GM10847 (cell line): Measurements from ENCODE around the gene EGLN3.

Experiments used
- POLR2A ChIP-seq: IDR thresholded peaks from 2 replicates; pipeline ENCODE4 v1.6.1; 2011; ENCODE audit not compliant: insufficient read length; ENCODE audit errors: extremely low read depth

The EGLN3 gene

GRCh38 chr14:33968722-33969121 lies 17.8 kb upstream of the EGLN3 start:
- no peak for TF ChIP-seq POLR2A

GRCh38 chr14:33967138-33967537 lies 16.3 kb upstream of the EGLN3 start:
- TF ChIP-seq POLR2A = no peak

DNA sequence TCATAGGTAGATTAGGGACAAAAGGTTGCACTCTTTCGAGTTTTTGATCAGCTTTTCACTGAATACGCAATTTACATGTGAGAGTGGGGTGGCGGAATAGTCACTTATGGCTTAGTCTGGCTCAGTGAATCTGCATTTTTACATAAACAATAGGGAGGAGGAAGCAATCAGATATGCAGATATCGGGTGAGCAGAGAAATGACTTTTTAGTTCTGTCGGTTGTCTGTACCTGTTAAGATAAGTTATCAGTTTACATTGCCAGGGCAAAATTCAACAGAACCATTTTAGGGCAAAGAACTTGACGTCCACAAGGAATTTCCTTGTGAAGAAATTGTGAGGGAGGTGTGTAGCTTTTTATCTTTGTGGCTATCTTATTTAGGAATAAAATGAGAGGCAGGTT lies 15.4 kb upstream of the EGLN3 start:
- no peak for TF ChIP-seq POLR2A

DNA sequence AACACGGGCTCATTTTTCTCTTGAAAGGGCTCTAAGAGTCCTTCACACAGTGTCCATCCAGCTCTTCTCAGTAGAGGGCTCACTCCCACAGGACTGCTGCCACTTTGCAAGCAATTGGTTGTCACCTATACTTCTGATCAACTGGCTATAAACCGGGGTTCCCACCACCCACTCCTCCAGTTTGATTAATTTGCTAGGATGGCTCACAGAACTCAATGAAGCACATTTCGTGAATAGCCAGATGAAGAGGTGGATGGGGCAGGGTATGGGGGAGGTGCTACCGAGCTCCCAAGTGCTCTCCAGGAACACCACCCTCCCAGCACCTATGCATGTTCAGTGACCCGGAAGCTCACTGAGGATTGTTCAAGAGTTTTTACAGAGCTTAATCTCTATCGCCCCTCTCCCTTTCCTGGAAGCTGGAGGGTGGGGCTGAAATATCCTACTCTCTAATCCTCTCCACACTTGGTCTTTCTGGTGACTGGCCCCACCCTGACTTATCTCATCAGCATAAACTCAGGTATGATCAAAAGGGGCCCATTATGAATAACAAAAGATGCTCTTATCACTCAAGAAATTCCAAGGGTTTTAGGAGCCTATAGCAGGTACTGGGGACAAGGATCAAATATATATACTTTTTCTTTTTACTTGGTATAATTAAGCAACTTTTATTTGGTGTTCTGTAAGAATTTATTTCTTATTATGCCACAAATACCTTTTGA lies 13.9 kb upstream of the EGLN3 start:
- TF ChIP-seq POLR2A = no peak

DNA sequence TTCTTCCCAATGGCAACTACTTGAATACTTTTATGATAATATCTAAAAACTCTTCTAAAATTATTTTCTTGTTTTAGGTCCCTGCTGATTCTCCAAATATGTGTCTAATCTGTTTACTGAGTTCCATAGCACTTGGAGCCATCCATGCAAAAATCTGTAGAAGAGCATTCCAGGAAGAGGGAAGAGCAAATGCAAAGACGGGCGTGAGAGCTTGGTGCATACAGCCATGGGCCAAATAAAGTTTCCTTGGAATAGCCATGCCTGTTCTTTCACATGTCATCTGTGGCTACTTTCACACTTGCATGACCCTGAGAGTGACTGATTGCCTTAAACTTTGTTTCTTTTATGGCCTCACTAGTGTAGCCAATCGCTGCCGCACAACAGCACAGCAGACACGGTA lies 13.0 kb upstream of the EGLN3 start:
- no peak for TF ChIP-seq POLR2A

GRCh38 chr14:33962016-33962415 lies 11.1 kb upstream of the EGLN3 start:
- TF ChIP-seq POLR2A = no peak

GRCh38 chr14:33959692-33960151 lies 8.8 kb upstream of the EGLN3 start:
- TF ChIP-seq POLR2A = no peak

DNA sequence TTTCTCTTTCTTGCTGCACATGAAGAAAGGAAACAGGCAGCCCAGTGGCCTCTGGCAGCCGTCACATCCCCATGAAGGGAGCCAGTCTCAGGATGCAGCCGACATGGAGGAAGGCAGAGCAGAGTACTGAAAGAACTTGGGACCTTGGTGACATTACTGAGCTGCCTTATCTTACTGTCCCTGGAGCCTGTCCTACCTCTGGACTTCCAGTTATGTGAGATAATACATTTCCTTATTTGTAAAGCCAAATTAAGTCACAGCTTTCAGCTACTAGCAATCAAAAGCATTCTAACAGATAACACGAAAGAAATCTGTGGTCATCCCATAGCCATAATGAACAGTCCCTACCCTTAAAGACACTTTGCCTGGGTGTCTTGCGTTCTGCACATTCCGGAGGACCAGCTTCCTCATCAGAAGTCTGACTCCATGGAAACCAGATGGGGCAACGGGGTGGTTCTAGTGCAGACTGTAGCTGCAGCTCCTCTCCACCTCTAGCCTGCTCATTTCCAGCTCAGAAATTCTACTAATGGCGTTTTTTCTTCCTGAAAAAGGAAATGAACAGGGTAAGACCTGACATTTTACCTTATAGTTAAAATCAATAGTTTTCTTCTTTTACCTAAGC lies 7.8 kb upstream of the EGLN3 start:
- TF ChIP-seq POLR2A = no peak

DNA sequence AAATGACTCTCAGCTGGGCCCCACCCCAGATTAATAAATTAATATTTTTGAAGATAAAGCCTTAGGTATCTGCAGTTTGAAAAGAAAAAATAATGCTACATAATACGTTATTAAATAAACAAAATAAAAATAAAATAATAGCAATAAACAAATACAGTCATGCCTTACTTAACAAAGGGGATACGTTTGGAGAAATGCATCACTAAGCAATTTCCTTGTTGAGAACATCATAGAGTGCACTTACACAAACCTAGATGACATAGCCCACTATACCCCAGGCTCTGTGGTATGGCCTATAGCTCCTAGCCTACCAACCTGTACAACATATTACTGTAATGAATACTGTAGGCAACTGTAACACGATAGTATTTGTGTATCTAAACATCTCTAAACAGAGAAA lies 7.1 kb upstream of the EGLN3 start:
- no peak for TF ChIP-seq POLR2A

DNA sequence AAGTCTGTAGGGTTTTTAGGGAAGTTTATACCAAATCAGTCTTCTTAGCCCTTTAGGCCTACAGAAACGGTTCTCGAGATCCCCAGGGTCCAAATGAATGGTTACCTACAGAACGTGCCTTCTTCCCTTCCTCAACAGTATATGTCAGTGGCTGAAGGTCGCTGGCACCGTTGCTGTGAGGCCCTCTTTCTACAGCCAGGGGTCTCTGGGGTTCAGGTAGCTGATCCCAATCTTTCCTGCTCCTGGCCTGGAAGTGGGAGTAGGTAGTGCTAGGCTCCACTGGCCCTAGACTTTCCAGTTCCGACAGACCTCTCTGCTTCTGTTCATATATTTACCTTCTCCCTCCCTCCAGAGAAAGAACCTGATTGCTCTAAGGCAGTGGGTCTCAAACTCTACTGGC lies 6.4 kb upstream of the EGLN3 start:
- TF ChIP-seq POLR2A = no peak

GRCh38 chr14:33956640-33957039 lies 5.8 kb upstream of the EGLN3 start:
- TF ChIP-seq POLR2A = no peak

GRCh38 chr14:33954016-33954598 lies 3.2 kb upstream of the EGLN3 start:
- no peak for TF ChIP-seq POLR2A

- no peak for TF ChIP-seq POLR2A
Measured at GRCh38 chr14:33952541-33952940, 1.7 kb upstream of the EGLN3 start.

- no peak for TF ChIP-seq POLR2A
Measured at GRCh38 chr14:33951183-33951840, 438 bp upstream of the EGLN3 start.

GRCh38 chr14:33949411-33949893 lies 1.4 kb downstream of the EGLN3 start:
- no peak for TF ChIP-seq POLR2A
